ENCODE results near the gene MON2.
A peak's percentile ranks its signal among the peaks of the same experiment; 100 is the strongest.

MON2 gene

GRCh38 chr12:62621101-62621638 is 154.5 kb downstream of the MON2 start:
- peak; percentile 92 for DNase-seq

GRCh38 chr12:62622177-62622576 is 155.6 kb downstream of the MON2 start:
- DNase-seq = no peak

GRCh38 chr12:62625228-62625627 is 158.6 kb downstream of the MON2 start:
- DNase-seq = no peak

- no peak for DNase-seq
Observed at GRCh38 chr12:62627181-62627580, 160.6 kb downstream of the MON2 start.

- no peak for DNase-seq
Observed at GRCh38 chr12:62629413-62629812, 162.8 kb downstream of the MON2 start.

- no peak for DNase-seq
Observed at GRCh38 chr12:62629971-62630739, 163.5 kb downstream of the MON2 start.

- no peak for DNase-seq
Observed at GRCh38 chr12:62631471-62632410, 165.1 kb downstream of the MON2 start.

- DNase-seq = no peak
Observed at GRCh38 chr12:62632411-62632918, 165.8 kb downstream of the MON2 start.

GRCh38 chr12:62635649-62636048 is 169.0 kb downstream of the MON2 start:
- no peak for DNase-seq

GRCh38 chr12:62637679-62638078 is 171.1 kb downstream of the MON2 start:
- no peak for DNase-seq

- no peak for DNase-seq
Observed at GRCh38 chr12:62640910-62641448, 174.4 kb downstream of the MON2 start.

GRCh38 chr12:62642486-62642885 is 175.9 kb downstream of the MON2 start:
- DNase-seq = no peak

- DNase-seq = no peak
Observed at GRCh38 chr12:62643486-62643885, 176.9 kb downstream of the MON2 start.

- no peak for DNase-seq
Observed at GRCh38 chr12:62646566-62646965, 179.9 kb downstream of the MON2 start.

GRCh38 chr12:62647586-62647985 is 181.0 kb downstream of the MON2 start:
- no peak for DNase-seq

- DNase-seq = no peak
Observed at GRCh38 chr12:62649412-62650138, 182.9 kb downstream of the MON2 start.
